SK-N-SH treated with all-trans-retinoic acid at 6 μM for 48 hours (cell line): ENCODE measurements around the gene HOXB13.

Experiments
- ATAC-seq: fragments of 200-7000 bp; cut with Tn5 transposase; 3 replicates; pipeline ENCODE4 v1.9.1; 2020; ENCODE audit warnings: mild to moderate bottlenecking, moderate library complexity
- ARNTL ChIP-seq: fragments of 450-650 bp; formaldehyde crosslinking; IDR thresholded peaks from 2 replicates; pipeline ENCODE4 v1.5.0; 2020; ENCODE audit warnings: low read depth, mild to moderate bottlenecking, moderate library complexity, borderline replicate concordance
- BACH2 ChIP-seq: fragments of 250-450 bp; sonication (Bioruptor Pico); IDR thresholded peaks from 2 replicates; pipeline ENCODE4 v1.9.0; 2021; ENCODE audit warnings: mild to moderate bottlenecking, borderline replicate concordance
- CSDC2 ChIP-seq: fragments of 250-450 bp; sonication (Bioruptor Pico); IDR thresholded peaks from 2 replicates; pipeline ENCODE4 v1.5.0; 2020; ENCODE audit warnings: mild to moderate bottlenecking, moderate library complexity
- ESRRG ChIP-seq: fragments of 250-450 bp; sonication (Bioruptor Pico); IDR thresholded peaks from 2 replicates; pipeline ENCODE4 v1.6.1; 2021; ENCODE audit warnings: mild to moderate bottlenecking
- GLIS3 ChIP-seq: fragments of 250-450 bp; sonication (Bioruptor Pico); IDR thresholded peaks from 2 replicates; pipeline ENCODE4 v1.5.0; 2020; ENCODE audit warnings: mild to moderate bottlenecking, moderate library complexity
- ISL1 ChIP-seq: fragments of 250-450 bp; sonication (Bioruptor Pico); IDR thresholded peaks from 2 replicates; pipeline ENCODE4 v2.1.2; 2022; ENCODE audit warnings: mild to moderate bottlenecking, moderate library complexity
- OSR1 ChIP-seq: fragments of 250-450 bp; sonication (Bioruptor Pico); IDR thresholded peaks from 2 replicates; pipeline ENCODE4 v1.8.0; 2022; ENCODE audit warnings: moderate library complexity, mild to moderate bottlenecking, inconsistent platforms
- PPARA ChIP-seq: fragments of 250-450 bp; sonication (Bioruptor Pico); IDR thresholded peaks from 2 replicates; pipeline ENCODE4 v1.5.0; 2020; ENCODE audit warnings: mild to moderate bottlenecking, borderline replicate concordance
- RARB ChIP-seq: fragments of 250-450 bp; sonication (Bioruptor Pico); IDR thresholded peaks from 2 replicates; pipeline ENCODE4 v1.8.0; 2021; ENCODE audit warnings: mild to moderate bottlenecking, moderate library complexity
- SNAI2 ChIP-seq: fragments of 250-450 bp; sonication (Bioruptor Pico); IDR thresholded peaks from 2 replicates; pipeline ENCODE4 v1.5.0; 2020; ENCODE audit warnings: mild to moderate bottlenecking, moderate library complexity
- TCF4 ChIP-seq: fragments of 250-450 bp; sonication (Bioruptor Pico); IDR thresholded peaks from 2 replicates; pipeline ENCODE4 v1.8.0; 2021; ENCODE audit warnings: mild to moderate bottlenecking, moderate library complexity, borderline replicate concordance
- TOX ChIP-seq: fragments of 250-450 bp; sonication (Bioruptor Pico); IDR thresholded peaks from 2 replicates; pipeline ENCODE4 v1.8.0; 2021; ENCODE audit warnings: mild to moderate bottlenecking, moderate library complexity, borderline replicate concordance
- ZFP3 ChIP-seq: fragments of 250-450 bp; sonication (Bioruptor Pico); IDR thresholded peaks from 2 replicates; pipeline ENCODE4 v1.5.0; 2020; ENCODE audit warnings: mild to moderate bottlenecking, moderate library complexity
- ZFP30 ChIP-seq: fragments of 450-650 bp; formaldehyde crosslinking; IDR thresholded peaks from 2 replicates; pipeline ENCODE4 v1.5.0; 2022; ENCODE audit warnings: mild to moderate bottlenecking, moderate library complexity
- ZNF565 ChIP-seq: fragments of 450-650 bp; formaldehyde crosslinking; conservative IDR thresholded peaks from 2 replicates; pipeline ENCODE4 v1.5.0; 2020; ENCODE audit warnings: low read depth, mild to moderate bottlenecking, moderate library complexity
- ZNF70 ChIP-seq: fragments of 450-650 bp; formaldehyde crosslinking; IDR thresholded peaks from 2 replicates; pipeline ENCODE4 v1.5.0; 2020; ENCODE audit warnings: mild to moderate bottlenecking, moderate library complexity
- ZNF8 ChIP-seq: fragments of 450-650 bp; formaldehyde crosslinking; IDR thresholded peaks from 2 replicates; pipeline ENCODE4 v1.5.0; 2020; ENCODE audit warnings: mild to moderate bottlenecking, moderate library complexity
- TF ChIP-seq, protein P1 (sequence below): fragments of 250-450 bp; sonication (Bioruptor Pico); IDR thresholded peaks from 2 replicates; pipeline ENCODE4 v1.5.1; 2021; ENCODE audit warnings: mild to moderate bottlenecking, moderate library complexity
- TF ChIP-seq, protein P2 (sequence below): fragments of 250-450 bp; sonication (Bioruptor Pico); IDR thresholded peaks from 2 replicates; pipeline ENCODE4 v1.5.0; 2020; ENCODE audit warnings: mild to moderate bottlenecking, moderate library complexity
- TF ChIP-seq, protein P3 (sequence below): fragments of 250-450 bp; sonication (Bioruptor Pico); IDR thresholded peaks from 2 replicates; pipeline ENCODE4 v1.5.1; 2020; ENCODE audit warnings: low read depth, mild to moderate bottlenecking, moderate library complexity
- TF ChIP-seq, protein P4 (sequence below): fragments of 250-450 bp; sonication (Bioruptor Pico); IDR thresholded peaks from 2 replicates; pipeline ENCODE4 v1.8.0; 2020; ENCODE audit warnings: mild to moderate bottlenecking, moderate library complexity, borderline replicate concordance

HOXB13 gene

DNA sequence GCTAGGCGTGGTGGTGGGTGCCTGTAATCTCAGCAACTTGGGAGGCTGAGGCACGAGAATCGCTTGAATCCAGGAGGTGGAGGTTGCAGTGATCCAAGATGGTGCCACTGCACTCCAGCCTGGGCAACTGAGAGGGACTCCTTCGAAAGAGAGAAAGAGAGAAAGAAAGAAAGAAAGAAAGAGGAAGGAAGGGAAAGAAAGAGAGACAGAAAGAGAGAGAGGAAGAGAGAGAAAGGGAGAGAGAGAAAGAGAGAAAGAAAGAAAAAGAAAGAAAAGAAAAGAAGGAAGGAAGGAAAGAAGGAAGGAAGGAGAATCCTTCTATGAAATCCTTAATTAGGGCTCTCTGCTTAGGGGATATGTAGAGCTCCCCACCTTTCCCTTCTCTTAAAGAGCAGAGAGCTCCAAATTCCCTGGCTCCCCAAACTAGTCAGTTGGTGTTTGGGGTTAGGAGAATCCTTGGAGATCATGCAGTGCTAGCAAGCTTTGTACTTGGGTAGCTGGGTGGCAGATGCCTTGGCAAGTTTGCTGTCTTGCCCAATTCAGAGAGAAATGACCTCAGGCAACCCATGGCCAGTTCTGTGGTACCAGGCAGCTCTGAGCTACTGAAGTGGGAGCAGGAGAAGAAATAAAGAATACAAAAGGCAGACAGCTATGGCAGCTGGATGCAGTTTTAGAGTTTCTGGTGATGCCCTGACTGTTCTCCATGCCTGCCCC is 8.9 kb upstream of the HOXB13 start:
- ATAC-seq, result no peak
- TF ChIP-seq TCF4 (CRISPR knock-in tag), result no peak
- TF ChIP-seq SNAI2 (CRISPR knock-in tag), result no peak
- TF ChIP-seq ZFP3 (CRISPR knock-in tag), result no peak
- no peak for TF ChIP-seq ESRRG
- TF ChIP-seq OSR1 (CRISPR knock-in tag), result no peak
- TF ChIP-seq GLIS3 (CRISPR knock-in tag), result no peak
- no peak for TF ChIP-seq ZNF8
- no peak for TF ChIP-seq ZNF565 (CRISPR knock-in tag)
- TF ChIP-seq, protein P1, sequence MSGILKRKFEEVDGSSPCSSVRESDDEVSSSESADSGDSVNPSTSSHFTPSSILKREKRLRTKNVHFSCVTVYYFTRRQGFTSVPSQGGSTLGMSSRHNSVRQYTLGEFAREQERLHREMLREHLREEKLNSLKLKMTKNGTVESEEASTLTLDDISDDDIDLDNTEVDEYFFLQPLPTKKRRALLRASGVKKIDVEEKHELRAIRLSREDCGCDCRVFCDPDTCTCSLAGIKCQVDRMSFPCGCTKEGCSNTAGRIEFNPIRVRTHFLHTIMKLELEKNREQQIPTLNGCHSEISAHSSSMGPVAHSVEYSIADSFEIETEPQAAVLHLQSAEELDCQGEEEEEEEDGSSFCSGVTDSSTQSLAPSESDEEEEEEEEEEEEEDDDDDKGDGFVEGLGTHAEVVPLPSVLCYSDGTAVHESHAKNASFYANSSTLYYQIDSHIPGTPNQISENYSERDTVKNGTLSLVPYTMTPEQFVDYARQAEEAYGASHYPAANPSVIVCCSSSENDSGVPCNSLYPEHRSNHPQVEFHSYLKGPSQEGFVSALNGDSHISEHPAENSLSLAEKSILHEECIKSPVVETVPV (CRISPR knock-in tag), result no peak
- TF ChIP-seq, protein P2, sequence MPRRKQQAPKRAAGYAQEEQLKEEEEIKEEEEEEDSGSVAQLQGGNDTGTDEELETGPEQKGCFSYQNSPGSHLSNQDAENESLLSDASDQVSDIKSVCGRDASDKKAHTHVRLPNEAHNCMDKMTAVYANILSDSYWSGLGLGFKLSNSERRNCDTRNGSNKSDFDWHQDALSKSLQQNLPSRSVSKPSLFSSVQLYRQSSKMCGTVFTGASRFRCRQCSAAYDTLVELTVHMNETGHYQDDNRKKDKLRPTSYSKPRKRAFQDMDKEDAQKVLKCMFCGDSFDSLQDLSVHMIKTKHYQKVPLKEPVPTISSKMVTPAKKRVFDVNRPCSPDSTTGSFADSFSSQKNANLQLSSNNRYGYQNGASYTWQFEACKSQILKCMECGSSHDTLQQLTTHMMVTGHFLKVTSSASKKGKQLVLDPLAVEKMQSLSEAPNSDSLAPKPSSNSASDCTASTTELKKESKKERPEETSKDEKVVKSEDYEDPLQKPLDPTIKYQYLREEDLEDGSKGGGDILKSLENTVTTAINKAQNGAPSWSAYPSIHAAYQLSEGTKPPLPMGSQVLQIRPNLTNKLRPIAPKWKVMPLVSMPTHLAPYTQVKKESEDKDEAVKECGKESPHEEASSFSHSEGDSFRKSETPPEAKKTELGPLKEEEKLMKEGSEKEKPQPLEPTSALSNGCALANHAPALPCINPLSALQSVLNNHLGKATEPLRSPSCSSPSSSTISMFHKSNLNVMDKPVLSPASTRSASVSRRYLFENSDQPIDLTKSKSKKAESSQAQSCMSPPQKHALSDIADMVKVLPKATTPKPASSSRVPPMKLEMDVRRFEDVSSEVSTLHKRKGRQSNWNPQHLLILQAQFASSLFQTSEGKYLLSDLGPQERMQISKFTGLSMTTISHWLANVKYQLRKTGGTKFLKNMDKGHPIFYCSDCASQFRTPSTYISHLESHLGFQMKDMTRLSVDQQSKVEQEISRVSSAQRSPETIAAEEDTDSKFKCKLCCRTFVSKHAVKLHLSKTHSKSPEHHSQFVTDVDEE, result no peak
- no peak for TF ChIP-seq RARB (CRISPR knock-in tag)
- no peak for TF ChIP-seq ZFP30 (CRISPR knock-in tag)
- no peak for TF ChIP-seq ZNF70 (CRISPR knock-in tag)
- TF ChIP-seq BACH2 (CRISPR knock-in tag), result no peak
- TF ChIP-seq ARNTL (CRISPR knock-in tag), result no peak
- TF ChIP-seq, protein P3, sequence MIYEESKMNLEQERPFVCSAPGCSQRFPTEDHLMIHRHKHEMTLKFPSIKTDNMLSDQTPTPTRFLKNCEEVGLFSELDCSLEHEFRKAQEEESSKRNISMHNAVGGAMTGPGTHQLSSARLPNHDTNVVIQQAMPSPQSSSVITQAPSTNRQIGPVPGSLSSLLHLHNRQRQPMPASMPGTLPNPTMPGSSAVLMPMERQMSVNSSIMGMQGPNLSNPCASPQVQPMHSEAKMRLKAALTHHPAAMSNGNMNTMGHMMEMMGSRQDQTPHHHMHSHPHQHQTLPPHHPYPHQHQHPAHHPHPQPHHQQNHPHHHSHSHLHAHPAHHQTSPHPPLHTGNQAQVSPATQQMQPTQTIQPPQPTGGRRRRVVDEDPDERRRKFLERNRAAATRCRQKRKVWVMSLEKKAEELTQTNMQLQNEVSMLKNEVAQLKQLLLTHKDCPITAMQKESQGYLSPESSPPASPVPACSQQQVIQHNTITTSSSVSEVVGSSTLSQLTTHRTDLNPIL (CRISPR knock-in tag), result no peak
- TF ChIP-seq CSDC2 (CRISPR knock-in tag), result no peak

DNA sequence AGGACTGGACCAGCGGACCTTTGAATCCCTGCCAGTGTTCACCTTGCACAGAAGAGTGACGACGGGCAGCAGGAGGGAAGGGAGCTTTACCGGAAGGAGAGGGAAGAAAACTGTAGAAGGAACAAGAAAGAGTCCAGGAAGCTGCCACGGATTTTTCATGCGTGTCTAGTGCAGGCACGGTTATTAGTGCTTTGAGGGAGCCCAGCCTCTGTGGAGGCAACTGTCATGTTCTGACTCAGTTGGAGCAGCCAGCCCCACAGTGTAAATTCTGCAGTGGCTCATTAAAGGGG is 6.5 kb upstream of the HOXB13 start:
- ATAC-seq, result no peak
- TF ChIP-seq, protein P1 (CRISPR knock-in tag), result no peak
- TF ChIP-seq GLIS3 (CRISPR knock-in tag) (no peak), ZFP30 (CRISPR knock-in tag) (no peak), TOX (CRISPR knock-in tag) (no peak), PPARA (CRISPR knock-in tag) (no peak), ZNF565 (CRISPR knock-in tag) (no peak), ZFP3 (CRISPR knock-in tag) (no peak), CSDC2 (CRISPR knock-in tag) (no peak), ISL1 (CRISPR knock-in tag) (no peak), BACH2 (CRISPR knock-in tag) (no peak), RARB (CRISPR knock-in tag) (no peak), OSR1 (CRISPR knock-in tag) (no peak), ARNTL (CRISPR knock-in tag) (no peak), ESRRG (no peak)
- TF ChIP-seq, protein P4, sequence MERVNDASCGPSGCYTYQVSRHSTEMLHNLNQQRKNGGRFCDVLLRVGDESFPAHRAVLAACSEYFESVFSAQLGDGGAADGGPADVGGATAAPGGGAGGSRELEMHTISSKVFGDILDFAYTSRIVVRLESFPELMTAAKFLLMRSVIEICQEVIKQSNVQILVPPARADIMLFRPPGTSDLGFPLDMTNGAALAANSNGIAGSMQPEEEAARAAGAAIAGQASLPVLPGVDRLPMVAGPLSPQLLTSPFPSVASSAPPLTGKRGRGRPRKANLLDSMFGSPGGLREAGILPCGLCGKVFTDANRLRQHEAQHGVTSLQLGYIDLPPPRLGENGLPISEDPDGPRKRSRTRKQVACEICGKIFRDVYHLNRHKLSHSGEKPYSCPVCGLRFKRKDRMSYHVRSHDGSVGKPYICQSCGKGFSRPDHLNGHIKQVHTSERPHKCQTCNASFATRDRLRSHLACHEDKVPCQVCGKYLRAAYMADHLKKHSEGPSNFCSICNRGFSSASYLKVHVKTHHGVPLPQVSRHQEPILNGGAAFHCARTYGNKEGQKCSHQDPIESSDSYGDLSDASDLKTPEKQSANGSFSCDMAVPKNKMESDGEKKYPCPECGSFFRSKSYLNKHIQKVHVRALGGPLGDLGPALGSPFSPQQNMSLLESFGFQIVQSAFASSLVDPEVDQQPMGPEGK (CRISPR knock-in tag), result no peak
